Hippocampal formation (tissue), 2 donors: Measurements from ENCODE around the gene OR51G2.
"Not testable (repeated sequence)": the region's sequence is repeated elsewhere in the genome, so short reads cannot be mapped to it uniquely, and the experiment has no call there.

Source experiments
- DNase-seq, 2 donors: peaks; one replicate each; lab custom pipeline; 2025; lab: John Stamatoyannopoulos, UW

The OR51G2 gene, protein sequence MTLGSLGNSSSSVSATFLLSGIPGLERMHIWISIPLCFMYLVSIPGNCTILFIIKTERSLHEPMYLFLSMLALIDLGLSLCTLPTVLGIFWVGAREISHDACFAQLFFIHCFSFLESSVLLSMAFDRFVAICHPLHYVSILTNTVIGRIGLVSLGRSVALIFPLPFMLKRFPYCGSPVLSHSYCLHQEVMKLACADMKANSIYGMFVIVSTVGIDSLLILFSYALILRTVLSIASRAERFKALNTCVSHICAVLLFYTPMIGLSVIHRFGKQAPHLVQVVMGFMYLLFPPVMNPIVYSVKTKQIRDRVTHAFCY

GRCh38 chr11:4919250-4919649 lies at the start of gene OR51G2:
OR51G2 (minus strand) TSS chr11:4919350; CDS start chr11:4915663, 3,687 bp downstream.
- DNase-seq: no peak

- no peak for DNase-seq
These were observed 43.7 kb upstream of the OR51G2 start for GRCh38 chr11:4962816-4963215.

GRCh38 chr11:4960877-4961276 lies 41.7 kb upstream of the OR51G2 start:
- no peak for DNase-seq

- no peak for DNase-seq
These were observed 38.2 kb upstream of the OR51G2 start for GRCh38 chr11:4957396-4957795.

DNA sequence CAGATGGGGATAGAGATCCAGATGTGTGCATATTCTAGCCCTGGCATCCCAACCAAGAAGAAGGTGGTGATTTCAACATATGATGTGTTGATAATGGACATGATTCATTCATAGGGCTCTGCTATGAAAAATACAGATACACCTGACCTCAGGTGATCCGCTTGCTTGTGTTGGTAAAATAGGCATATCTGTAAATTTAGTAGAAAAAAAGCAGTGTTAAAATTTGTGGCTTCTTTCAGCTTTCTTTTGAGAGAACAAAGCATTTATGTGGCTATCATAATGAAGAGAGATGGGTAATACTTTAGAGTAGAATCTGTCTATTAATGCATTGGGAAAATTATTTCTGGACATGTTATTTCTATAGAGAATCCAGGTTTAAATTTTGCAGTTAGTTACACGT lies 36.5 kb upstream of the OR51G2 start, which contains the start of gene OR51A2:
OR51A2 (minus strand) TSS at position 101 of the 400 bp plus-strand sequence; CDS start at position 101, 0 bp downstream.
- not testable (repeated sequence) for DNase-seq

DNA sequence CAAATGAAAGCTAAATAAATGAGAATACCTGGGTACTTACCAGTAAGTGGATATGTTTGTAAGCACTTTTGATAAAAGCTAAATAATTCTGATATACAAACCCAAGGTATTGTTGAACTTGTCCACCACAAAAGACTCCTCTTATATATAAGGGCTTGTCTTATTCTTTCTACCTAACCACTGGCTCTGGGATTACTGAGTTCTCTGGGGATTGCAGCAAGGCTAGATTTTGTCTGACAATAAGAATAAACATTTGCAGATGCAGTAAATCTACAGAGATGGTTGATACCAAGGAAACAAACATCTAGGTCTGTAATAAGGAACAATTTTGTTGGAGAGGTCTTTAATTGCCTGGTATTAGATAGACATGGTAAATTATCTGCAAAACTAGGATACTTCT lies 28.4 kb upstream of the OR51G2 start, which contains the start of gene OR51A4:
OR51A4 (minus strand) TSS at position 101 of the 400 bp plus-strand sequence. CDS start 505 bp downstream, outside the sequence.
- DNase-seq: no peak

GRCh38 chr11:4936745-4937144 lies 17.6 kb upstream of the OR51G2 start:
- DNase-seq: no peak

DNA sequence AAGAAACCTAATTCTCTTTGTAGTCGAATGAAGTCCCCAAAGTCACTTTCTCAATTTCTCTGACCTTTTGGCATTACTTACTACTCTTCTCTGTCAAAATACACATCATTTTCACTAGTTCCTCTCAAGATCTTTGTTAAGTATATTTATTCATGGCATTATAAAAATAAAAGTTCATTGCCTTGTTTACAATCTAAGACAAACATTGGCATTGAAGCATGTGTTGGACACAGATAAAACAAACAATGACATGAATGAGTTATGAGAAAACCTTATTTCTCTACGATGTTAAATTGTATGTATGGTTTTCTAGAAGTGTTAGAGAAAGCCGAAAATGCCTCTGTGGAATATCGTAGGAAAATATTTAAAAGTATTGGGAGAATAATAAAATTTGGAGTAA lies 13.6 kb upstream of the OR51G2 start:
- DNase-seq: no peak

- DNase-seq: no peak
These were observed 7.5 kb upstream of the OR51G2 start for GRCh38 chr11:4926608-4927007.

DNA sequence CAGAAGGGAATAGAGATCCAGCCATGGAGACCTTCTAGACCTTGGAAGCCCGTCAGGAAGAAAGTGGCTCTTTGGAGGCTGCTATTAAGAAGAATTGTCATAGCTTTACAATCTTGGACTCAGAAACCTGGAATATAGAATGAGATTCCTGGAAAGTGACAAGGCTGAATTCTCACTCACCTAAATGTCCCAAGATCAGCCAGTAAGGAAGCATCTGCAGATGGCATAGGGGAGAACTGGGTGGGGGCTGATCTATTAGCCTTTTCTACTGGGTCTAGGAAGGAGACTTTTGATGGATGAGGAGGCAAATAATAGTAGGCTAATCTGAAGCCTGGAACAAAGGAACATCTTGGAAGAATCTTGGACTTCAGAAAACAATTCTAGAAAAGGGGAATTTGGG lies 5.1 kb upstream of the OR51G2 start, which contains the start of gene OR51G1:
OR51G1 (minus strand) TSS at position 101 of the 400 bp plus-strand sequence; CDS start at position 101, 0 bp downstream.
- no peak for DNase-seq

DNA sequence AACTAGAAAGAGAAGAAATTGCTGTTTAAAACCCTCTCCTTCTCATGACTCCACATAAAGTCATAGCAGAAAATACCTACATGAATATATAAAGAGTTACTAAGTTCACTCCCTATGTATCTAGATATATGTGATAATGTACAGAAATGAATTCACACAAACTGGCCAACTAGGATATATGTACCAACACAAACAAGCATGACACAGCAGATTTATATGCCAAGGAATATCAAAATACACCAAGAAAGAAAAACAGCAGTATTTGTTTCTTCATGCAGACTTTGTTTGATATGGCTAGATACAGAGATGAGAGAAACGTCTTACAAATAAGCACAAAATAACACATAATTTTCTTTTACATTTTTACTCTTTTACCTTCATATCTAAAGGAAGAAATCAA lies 3.2 kb upstream of the OR51G2 start:
- no peak for DNase-seq

DNA sequence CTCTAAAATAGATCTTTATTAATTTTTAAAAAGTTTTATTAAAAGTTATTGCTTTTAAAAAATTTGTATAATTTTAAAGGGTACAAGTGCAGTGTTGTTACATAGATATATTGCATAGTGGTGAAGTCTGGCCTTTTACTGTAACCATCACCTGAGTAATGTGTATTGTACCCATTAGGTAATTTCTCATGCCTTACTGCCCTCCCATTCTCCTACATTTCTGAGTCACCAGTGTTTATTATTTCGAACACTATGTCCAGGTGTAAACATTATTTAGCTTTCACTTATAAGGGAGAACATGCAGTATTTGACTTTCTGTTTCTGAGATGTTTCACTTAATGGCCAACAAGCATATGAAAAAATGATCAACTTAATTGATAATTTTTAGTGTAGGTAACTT lies 2.6 kb upstream of the OR51G2 start:
- no peak for DNase-seq

DNA sequence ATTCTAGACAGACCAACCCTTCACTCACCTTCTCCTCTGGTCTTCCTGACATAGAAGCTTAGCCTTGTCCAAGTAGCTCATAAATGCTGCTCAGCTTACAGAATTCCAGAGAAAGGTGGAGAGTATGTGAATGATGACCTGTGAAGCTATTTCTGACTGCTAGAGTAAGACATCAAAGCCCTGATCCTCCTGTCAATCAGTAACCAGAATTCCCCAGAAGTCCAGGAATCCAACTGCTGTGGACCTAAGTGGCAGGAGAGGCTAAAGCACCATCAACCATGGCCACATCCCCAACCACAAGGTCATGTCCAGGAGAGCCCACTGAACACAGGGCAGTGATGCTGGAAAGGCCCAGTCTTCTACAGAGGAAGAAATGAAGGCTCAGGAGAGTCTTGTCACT lies 2.6 kb downstream of the OR51G2 start:
- no peak for DNase-seq

GRCh38 chr11:4903484-4903883 lies 15.7 kb downstream of the OR51G2 start, which contains the start of gene OR51A7:
OR51A7 (plus strand) TSS chr11:4903783; CDS start chr11:4907370, 3,587 bp downstream.
- no peak for DNase-seq

- no peak for DNase-seq
These were observed 27.0 kb downstream of the OR51G2 start for GRCh38 chr11:4891996-4892640.

- no peak for DNase-seq
These were observed 28.9 kb downstream of the OR51G2 start for GRCh38 chr11:4890279-4890678.

- DNase-seq: no peak
These were observed 31.6 kb downstream of the OR51G2 start for GRCh38 chr11:4887591-4887990.

GRCh38 chr11:4886186-4886585 lies 33.0 kb downstream of the OR51G2 start:
- DNase-seq: no peak

GRCh38 chr11:4884361-4884760 lies 34.8 kb downstream of the OR51G2 start:
- no peak for DNase-seq

DNA sequence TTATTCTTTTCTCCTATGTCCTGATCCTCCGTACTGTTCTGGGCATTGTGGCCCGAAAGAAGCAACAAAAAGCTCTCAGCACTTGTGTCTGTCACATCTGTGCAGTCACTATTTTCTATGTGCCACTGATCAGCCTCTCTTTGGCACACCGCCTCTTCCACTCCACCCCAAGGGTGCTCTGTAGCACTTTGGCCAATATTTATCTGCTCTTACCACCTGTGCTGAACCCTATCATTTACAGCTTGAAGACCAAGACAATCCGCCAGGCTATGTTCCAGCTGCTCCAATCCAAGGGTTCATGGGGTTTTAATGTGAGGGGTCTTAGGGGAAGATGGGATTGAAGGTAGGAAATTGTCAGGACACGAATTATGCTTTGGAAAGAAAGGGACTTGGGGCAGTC lies 36.6 kb downstream of the OR51G2 start:
- no peak for DNase-seq

GRCh38 chr11:4881860-4882500 lies 37.2 kb downstream of the OR51G2 start, which contains the start of gene OR51T1:
OR51T1 (plus strand) TSS chr11:4881900; CDS start chr11:4881900, 0 bp downstream.
- no peak for DNase-seq

- no peak for DNase-seq
These were observed 38.0 kb downstream of the OR51G2 start for GRCh38 chr11:4881188-4881587.
